Fibroblast of mammary gland (primary cell): ENCODE measurements around the gene GAGE12H.

Experiments
- DNase-seq: peaks from one replicate; pipeline ENCODE4 v3.0.0-alpha.2; 2010; ENCODE audit warnings: low read depth
- H3K4me3 ChIP-seq: 2 replicates; pipeline ENCODE4 v1.5.1; 2011; ENCODE audit warnings: low read depth, mild to moderate bottlenecking, low read length, moderate library complexity; ENCODE audit not compliant: control insufficient read depth
- TF ChIP-seq, protein P1 (sequence below): conservative IDR thresholded peaks from 2 replicates; pipeline ENCODE4 v1.5.1; 2011; ENCODE audit warnings: low read depth, low read length, inconsistent platforms; ENCODE audit not compliant: control insufficient read depth, insufficient read depth

GAGE12H gene

DNA sequence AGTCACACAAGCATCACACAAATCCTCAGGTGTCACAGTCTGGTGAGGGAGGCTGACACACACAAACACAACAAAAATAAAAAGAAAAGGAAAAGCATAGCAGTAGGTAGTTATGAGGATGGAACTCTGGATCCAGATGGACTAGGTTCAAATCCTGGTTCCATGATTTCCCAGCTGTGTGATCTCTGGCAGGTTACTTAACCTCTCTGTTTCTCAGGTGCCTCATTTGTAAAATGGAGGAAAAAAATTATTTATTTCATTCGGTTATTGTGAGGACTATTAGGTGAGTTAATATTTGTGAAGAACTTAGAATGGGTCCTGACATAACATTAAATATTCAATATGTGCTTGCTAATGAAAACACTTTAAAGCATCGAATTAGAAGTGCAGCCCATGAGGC is 38.8 kb downstream of the GAGE12H start:
- H3K4me3 ChIP-seq: no peak overlapping the region
- TF ChIP-seq, protein P1, sequence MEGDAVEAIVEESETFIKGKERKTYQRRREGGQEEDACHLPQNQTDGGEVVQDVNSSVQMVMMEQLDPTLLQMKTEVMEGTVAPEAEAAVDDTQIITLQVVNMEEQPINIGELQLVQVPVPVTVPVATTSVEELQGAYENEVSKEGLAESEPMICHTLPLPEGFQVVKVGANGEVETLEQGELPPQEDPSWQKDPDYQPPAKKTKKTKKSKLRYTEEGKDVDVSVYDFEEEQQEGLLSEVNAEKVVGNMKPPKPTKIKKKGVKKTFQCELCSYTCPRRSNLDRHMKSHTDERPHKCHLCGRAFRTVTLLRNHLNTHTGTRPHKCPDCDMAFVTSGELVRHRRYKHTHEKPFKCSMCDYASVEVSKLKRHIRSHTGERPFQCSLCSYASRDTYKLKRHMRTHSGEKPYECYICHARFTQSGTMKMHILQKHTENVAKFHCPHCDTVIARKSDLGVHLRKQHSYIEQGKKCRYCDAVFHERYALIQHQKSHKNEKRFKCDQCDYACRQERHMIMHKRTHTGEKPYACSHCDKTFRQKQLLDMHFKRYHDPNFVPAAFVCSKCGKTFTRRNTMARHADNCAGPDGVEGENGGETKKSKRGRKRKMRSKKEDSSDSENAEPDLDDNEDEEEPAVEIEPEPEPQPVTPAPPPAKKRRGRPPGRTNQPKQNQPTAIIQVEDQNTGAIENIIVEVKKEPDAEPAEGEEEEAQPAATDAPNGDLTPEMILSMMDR: no peak
- DNase-seq: no peak

DNA sequence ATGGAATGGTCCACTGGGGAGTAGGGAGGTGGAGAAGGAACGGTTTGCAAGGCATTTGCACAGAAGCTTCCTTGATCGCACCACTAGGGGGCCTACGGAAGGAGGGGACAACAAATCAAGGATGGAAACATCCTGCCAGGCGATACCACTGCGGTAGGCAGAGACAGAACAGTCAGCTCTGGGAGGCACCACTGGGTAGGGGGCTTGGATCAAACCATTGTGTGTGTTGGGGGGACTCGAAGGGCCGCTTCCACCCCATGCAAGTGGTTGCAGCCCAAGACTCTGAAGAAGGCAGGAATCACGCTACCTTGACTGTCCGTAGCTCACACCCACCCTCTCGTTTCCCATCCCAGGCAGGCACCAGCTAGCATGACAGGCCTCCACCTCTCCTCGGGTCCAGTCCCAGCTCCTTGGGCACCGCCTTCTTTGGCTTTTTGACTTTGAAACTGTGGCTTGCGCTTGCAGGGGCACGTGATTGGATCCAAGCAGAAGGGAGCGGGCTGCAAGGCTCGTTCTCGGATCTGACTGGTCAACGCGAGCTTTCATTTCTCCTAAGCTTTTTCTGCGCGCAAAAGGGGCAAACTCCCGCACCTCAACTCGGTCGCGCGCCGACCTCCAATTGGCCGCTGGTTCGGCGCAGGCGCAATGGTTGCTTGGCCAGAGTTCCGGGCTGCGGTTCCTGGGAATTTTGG is 47.5 kb downstream of the GAGE12H start:
- no peak overlapping the region for H3K4me3 ChIP-seq
- TF ChIP-seq, protein P1: peak; percentile 27
- DNase-seq: peak; percentile 3
